LNCaP clone FGC (cell line): ENCODE data around the gene GCC2.
A peak's percentile ranks its signal among the peaks of the same experiment; 100 is the strongest.

ENCODE experiments used
- DNase-seq: peaks from one replicate; pipeline ENCODE4 v3.0.0-alpha.2; 2011; ENCODE audit warnings: low read depth
- H3K4me3 ChIP-seq: 2 replicates; pipeline ENCODE4 v1.5.1; 2011; ENCODE audit warnings: mild to moderate bottlenecking, low read depth, low read length, control low read depth
- CTCF ChIP-seq: IDR thresholded peaks from 2 replicates; pipeline ENCODE4 v1.5.1; 2012; ENCODE audit warnings: mild to moderate bottlenecking; ENCODE audit not compliant: control insufficient read depth, insufficient read depth; ENCODE audit errors: extremely low read depth

The GCC2 gene

GRCh38 chr2:108441712-108442111, 7.3 kb upstream of the GCC2 start:
- DNase-seq, result no peak
- no peak overlapping the region for H3K4me3 ChIP-seq
- no peak for TF ChIP-seq CTCF

- peak; percentile 11 for DNase-seq
- H3K4me3 ChIP-seq, result no peak overlapping the region
- no peak for TF ChIP-seq CTCF
Observed at GRCh38 chr2:108444941-108445840, 3.8 kb upstream of the GCC2 start.

- no peak overlapping the region for H3K4me3 ChIP-seq
- DNase-seq, result no peak
- no peak for TF ChIP-seq CTCF
Observed at GRCh38 chr2:108446703-108447102, 2.3 kb upstream of the GCC2 start.

GRCh38 chr2:108447947-108448677, 894 bp upstream of the GCC2 start:
- H3K4me3 ChIP-seq, result peak overlapping the region; percentile 95
- DNase-seq, result no peak
- no peak for TF ChIP-seq CTCF

GRCh38 chr2:108449410-108450130, 564 bp downstream of the GCC2 start:
- no peak for DNase-seq
- peak overlapping the region; percentile 95 for H3K4me3 ChIP-seq
- TF ChIP-seq CTCF, result no peak

- DNase-seq, result no peak
- no peak overlapping the region for H3K4me3 ChIP-seq
- no peak for TF ChIP-seq CTCF
Observed at GRCh38 chr2:108450863-108451262, 1.9 kb downstream of the GCC2 start.
